ENCODE data around the gene PRKCB.

The PRKCB gene

GRCh38 chr16:23865853-23866252 is 30.1 kb downstream of the PRKCB start:
- Histone ChIP-seq H3K27me3 (ENCODE audit: control insufficient read depth, insufficient read depth, low read length) (peaks cover 80% of the 10 kb centered on the region), H3K9me3 (ENCODE audit: control insufficient read depth, insufficient read depth, low read length) (no peaks in the 10 kb centered on the region), H3K4me1 (ENCODE audit: control insufficient read depth, insufficient read depth, low read length) (peaks cover 19% of the 10 kb centered on the region), H3K36me3 (ENCODE audit: control insufficient read depth, insufficient read depth, low read length) (no peaks in the 10 kb centered on the region), H3K9ac (ENCODE audit: low read depth, low read length) (no peak overlapping the region), H3K27ac (ENCODE audit: low read depth, low read length) (no peak overlapping the region), H3K4me3 (ENCODE audit: low read depth, low read length) (no peak overlapping the region)

DNA sequence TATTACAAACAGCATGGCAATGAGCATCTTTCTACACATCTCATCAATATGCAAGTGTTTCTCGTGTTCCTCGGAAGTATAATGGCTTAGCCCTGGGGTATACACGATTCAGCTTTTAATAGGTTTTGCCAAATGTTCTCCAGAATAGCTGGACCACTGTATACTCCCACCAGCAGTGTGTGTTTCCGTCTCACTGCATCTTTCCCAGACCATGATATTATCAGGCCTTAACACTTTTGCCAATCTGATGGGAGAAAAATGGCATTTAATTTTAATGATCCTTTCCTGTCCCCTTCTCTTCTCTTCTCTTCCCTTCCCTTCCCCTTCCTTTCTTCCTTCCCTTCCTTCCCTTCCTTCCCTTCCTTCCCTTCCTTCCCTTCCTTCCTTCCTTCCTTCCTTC is 30.8 kb downstream of the PRKCB start:
- Histone ChIP-seq H3K4me3 (ENCODE audit: low read depth, low read length) (no peak overlapping the region), H3K27me3 (ENCODE audit: control insufficient read depth, insufficient read depth, low read length) (peaks cover 73% of the 10 kb centered on the region), H3K4me1 (ENCODE audit: control insufficient read depth, insufficient read depth, low read length) (peaks cover 19% of the 10 kb centered on the region), H3K9ac (ENCODE audit: low read depth, low read length) (no peak overlapping the region), H3K36me3 (ENCODE audit: control insufficient read depth, insufficient read depth, low read length) (no peaks in the 10 kb centered on the region), H3K27ac (ENCODE audit: low read depth, low read length) (no peak overlapping the region), H3K9me3 (ENCODE audit: control insufficient read depth, insufficient read depth, low read length) (no peaks in the 10 kb centered on the region)

GRCh38 chr16:23867566-23867965 is 31.8 kb downstream of the PRKCB start:
- H3K4me1 ChIP-seq (ENCODE audit: control insufficient read depth, insufficient read depth, low read length): peaks cover 19% of the 10 kb centered on the region

DNA sequence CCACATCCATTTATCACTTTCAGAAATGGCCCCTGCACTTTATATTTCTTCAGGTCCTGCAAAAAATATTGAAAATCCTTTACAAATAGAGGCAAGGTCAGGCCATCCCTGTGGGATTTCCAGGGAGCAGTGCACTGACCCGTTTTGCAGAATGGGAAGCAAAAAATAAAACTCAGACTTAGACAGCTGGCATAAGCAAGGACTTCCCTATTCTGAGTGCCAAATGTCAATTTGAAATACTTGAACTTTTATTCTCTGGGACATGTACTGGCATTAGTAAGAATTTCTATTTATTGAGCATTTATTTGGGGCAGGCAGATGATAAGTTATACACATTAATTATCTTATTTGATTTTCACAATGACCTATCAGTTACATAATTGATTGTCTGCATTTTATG is 32.4 kb downstream of the PRKCB start:
- H3K4me3 ChIP-seq (ENCODE audit: low read depth, low read length): no peak overlapping the region
- H3K27me3 ChIP-seq (ENCODE audit: control insufficient read depth, insufficient read depth, low read length): peaks cover 59% of the 10 kb centered on the region
- no peak overlapping the region for H3K9ac ChIP-seq (ENCODE audit: low read depth, low read length)
- H3K27ac ChIP-seq (ENCODE audit: low read depth, low read length): no peak overlapping the region
- H3K36me3 ChIP-seq (ENCODE audit: control insufficient read depth, insufficient read depth, low read length): no peaks in the 10 kb centered on the region
- H3K4me1 ChIP-seq (ENCODE audit: control insufficient read depth, insufficient read depth, low read length): peaks cover 19% of the 10 kb centered on the region
- H3K9me3 ChIP-seq (ENCODE audit: control insufficient read depth, insufficient read depth, low read length): no peaks in the 10 kb centered on the region

More at GRCh38 chr16:23867566-23867965, 31.8 kb downstream of the PRKCB start:
- Histone ChIP-seq H3K9ac (ENCODE audit: low read depth, low read length) (no peak overlapping the region), H3K4me3 (ENCODE audit: low read depth, low read length) (no peak overlapping the region), H3K36me3 (ENCODE audit: control insufficient read depth, insufficient read depth, low read length) (no peaks in the 10 kb centered on the region), H3K27me3 (ENCODE audit: control insufficient read depth, insufficient read depth, low read length) (peaks cover 63% of the 10 kb centered on the region), H3K9me3 (ENCODE audit: control insufficient read depth, insufficient read depth, low read length) (no peaks in the 10 kb centered on the region), H3K27ac (ENCODE audit: low read depth, low read length) (no peak overlapping the region)

DNA sequence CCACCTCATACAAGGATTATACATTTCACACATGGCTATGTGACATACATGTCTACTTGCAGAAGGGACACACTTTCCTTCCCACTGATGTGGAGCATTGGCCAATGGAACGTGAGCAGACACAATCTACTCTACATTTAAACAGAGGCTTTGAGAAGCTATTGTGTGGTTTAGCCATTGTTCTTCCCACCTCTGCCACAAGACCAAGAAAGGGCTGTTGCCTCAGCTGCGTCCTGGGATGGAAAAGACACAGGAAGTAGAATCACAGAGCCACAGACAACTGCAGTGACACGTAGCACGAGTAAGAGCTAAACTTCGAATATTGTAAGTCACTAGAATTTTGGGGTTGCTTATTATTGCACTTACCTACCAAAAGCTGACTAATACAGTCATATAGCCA is 33.3 kb downstream of the PRKCB start:
- no peak overlapping the region for H3K9ac ChIP-seq (ENCODE audit: low read depth, low read length)
- no peaks in the 10 kb centered on the region for H3K36me3 ChIP-seq (ENCODE audit: control insufficient read depth, insufficient read depth, low read length)
- H3K27me3 ChIP-seq (ENCODE audit: control insufficient read depth, insufficient read depth, low read length): peaks cover 50% of the 10 kb centered on the region
- no peak overlapping the region for H3K27ac ChIP-seq (ENCODE audit: low read depth, low read length)
- no peak overlapping the region for H3K4me3 ChIP-seq (ENCODE audit: low read depth, low read length)
- H3K4me1 ChIP-seq (ENCODE audit: control insufficient read depth, insufficient read depth, low read length): peaks cover 19% of the 10 kb centered on the region
- no peaks in the 10 kb centered on the region for H3K9me3 ChIP-seq (ENCODE audit: control insufficient read depth, insufficient read depth, low read length)

- Histone ChIP-seq H3K27me3 (ENCODE audit: control insufficient read depth, insufficient read depth, low read length) (peaks cover 24% of the 10 kb centered on the region), H3K36me3 (ENCODE audit: control insufficient read depth, insufficient read depth, low read length) (no peaks in the 10 kb centered on the region), H3K9ac (ENCODE audit: low read depth, low read length) (no peak overlapping the region), H3K4me3 (ENCODE audit: low read depth, low read length) (no peak overlapping the region), H3K27ac (ENCODE audit: low read depth, low read length) (no peak overlapping the region), H3K9me3 (ENCODE audit: control insufficient read depth, insufficient read depth, low read length) (no peaks in the 10 kb centered on the region), H3K4me1 (ENCODE audit: control insufficient read depth, insufficient read depth, low read length) (peaks cover 9% of the 10 kb centered on the region)
Observed at GRCh38 chr16:23871924-23872323, 36.1 kb downstream of the PRKCB start.

DNA sequence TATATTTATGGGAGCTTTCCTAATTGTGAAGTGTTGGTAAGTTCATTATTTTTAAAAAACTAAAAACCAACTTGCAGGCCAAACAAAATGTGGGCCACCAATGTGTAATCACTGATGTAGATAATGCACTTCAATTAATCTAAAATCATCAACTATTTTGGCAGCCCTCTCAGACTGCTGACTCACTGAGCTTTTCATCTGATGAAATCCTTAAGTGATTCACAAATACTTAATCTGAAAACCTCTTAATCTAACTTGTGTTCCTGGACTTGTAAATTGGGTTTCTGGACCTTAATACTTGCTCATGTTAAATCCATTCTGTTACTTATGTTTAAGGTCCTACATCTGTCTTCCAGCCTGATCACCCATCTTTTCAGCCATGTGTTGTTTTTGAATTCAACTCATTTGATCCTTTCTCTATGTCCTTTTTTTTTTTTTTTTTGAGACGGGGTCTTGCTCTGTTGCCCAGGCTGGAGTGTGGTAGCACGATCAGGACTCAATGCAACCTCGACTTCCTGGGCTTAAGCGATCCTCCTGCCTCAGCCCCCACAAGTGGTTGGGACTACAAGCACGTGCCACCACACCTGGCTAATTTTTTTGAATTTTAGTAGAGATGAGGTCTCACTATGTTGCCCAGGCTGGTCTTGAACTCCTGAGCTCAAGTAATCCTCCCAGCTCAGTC is 39.0 kb downstream of the PRKCB start:
- no peaks in the 10 kb centered on the region for H3K9me3 ChIP-seq (ENCODE audit: control insufficient read depth, insufficient read depth, low read length)
- H3K36me3 ChIP-seq (ENCODE audit: control insufficient read depth, insufficient read depth, low read length): no peaks in the 10 kb centered on the region
- no peak overlapping the region for H3K27ac ChIP-seq (ENCODE audit: low read depth, low read length)
- no peak overlapping the region for H3K9ac ChIP-seq (ENCODE audit: low read depth, low read length)
- H3K4me3 ChIP-seq (ENCODE audit: low read depth, low read length): no peak overlapping the region
- no peaks in the 10 kb centered on the region for H3K4me1 ChIP-seq (ENCODE audit: control insufficient read depth, insufficient read depth, low read length)
- H3K27me3 ChIP-seq (ENCODE audit: control insufficient read depth, insufficient read depth, low read length): no peaks in the 10 kb centered on the region

GRCh38 chr16:23876256-23876896 is 40.6 kb downstream of the PRKCB start:
- Histone ChIP-seq H3K4me3 (ENCODE audit: low read depth, low read length) (no peak overlapping the region), H3K9ac (ENCODE audit: low read depth, low read length) (no peak overlapping the region), H3K27me3 (ENCODE audit: control insufficient read depth, insufficient read depth, low read length) (no peaks in the 10 kb centered on the region), H3K27ac (ENCODE audit: low read depth, low read length) (no peak overlapping the region), H3K9me3 (ENCODE audit: control insufficient read depth, insufficient read depth, low read length) (no peaks in the 10 kb centered on the region), H3K36me3 (ENCODE audit: control insufficient read depth, insufficient read depth, low read length) (no peaks in the 10 kb centered on the region), H3K4me1 (ENCODE audit: control insufficient read depth, insufficient read depth, low read length) (no peaks in the 10 kb centered on the region)

DNA sequence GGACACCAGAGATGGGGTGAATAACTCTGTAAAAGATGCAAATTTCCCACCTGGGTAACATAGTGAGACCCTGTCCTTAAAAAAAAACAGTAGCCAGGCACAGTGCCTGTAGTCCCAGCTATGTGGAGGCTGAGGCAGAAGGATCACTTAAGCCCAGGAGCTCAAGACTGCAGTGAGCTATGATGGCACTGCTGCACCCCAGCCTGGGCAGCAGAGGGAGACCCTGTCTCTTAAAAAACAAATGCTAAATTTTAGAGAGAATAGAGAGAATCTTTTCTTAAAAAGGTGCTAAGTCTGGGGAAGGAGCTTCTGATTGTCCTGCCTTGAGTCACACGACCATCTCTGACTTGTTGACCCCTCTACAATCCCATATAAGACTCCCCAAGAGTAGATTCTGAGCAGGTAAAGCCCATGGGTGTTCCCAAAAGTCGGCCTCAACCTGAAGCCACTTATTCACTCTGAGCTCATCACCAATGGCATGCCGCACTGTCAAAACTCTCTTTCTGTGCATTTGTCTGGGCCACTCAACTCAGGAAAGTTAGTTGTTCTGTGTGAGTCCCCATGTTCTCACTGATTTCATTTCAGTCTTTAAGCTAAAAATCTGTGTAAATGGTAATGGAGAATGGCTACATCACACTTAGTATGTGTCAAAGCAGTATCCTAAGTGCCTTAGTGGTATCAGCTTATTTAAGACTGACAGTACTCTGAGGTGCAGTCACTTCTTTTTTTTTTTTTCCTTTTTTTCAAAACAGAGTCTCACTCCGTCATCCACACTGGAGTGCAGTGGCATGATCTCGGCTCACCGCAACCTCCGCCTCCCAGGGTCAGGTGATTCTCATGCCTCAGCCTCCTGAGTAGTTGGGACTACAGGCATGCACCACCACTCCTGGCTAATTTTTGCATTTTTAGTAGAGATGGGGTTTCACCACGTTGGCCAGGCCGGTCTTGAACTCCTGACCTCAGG is 41.6 kb downstream of the PRKCB start:
- no peaks in the 10 kb centered on the region for H3K9me3 ChIP-seq (ENCODE audit: control insufficient read depth, insufficient read depth, low read length)
- no peaks in the 10 kb centered on the region for H3K27me3 ChIP-seq (ENCODE audit: control insufficient read depth, insufficient read depth, low read length)
- H3K36me3 ChIP-seq (ENCODE audit: control insufficient read depth, insufficient read depth, low read length): no peaks in the 10 kb centered on the region
- H3K27ac ChIP-seq (ENCODE audit: low read depth, low read length): no peak overlapping the region
- no peak overlapping the region for H3K4me3 ChIP-seq (ENCODE audit: low read depth, low read length)
- no peaks in the 10 kb centered on the region for H3K4me1 ChIP-seq (ENCODE audit: control insufficient read depth, insufficient read depth, low read length)
- no peak overlapping the region for H3K9ac ChIP-seq (ENCODE audit: low read depth, low read length)

- no peaks in the 10 kb centered on the region for H3K4me1 ChIP-seq (ENCODE audit: control insufficient read depth, insufficient read depth, low read length)
- H3K27ac ChIP-seq (ENCODE audit: low read depth, low read length): no peak overlapping the region
- H3K9ac ChIP-seq (ENCODE audit: low read depth, low read length): no peak overlapping the region
- H3K9me3 ChIP-seq (ENCODE audit: control insufficient read depth, insufficient read depth, low read length): no peaks in the 10 kb centered on the region
- no peaks in the 10 kb centered on the region for H3K27me3 ChIP-seq (ENCODE audit: control insufficient read depth, insufficient read depth, low read length)
- H3K36me3 ChIP-seq (ENCODE audit: control insufficient read depth, insufficient read depth, low read length): no peaks in the 10 kb centered on the region
- no peak overlapping the region for H3K4me3 ChIP-seq (ENCODE audit: low read depth, low read length)
Observed at GRCh38 chr16:23879735-23880373, 44.1 kb downstream of the PRKCB start.

Data from HUES48 (cell line).